Lung (tissue), 12 donors: ENCODE measurements around the gene SLC66A2. TPM values are rescaled to one million over a fixed set of nuclear protein-coding genes. Genes with fewer than 3 reads are reported as not detected.

Experiments
- ATAC-seq: fragments of 200-7000 bp; cut with Tn5 transposase; one replicate; pipeline ENCODE4 v1.9.1; 2020; ENCODE audit warnings: moderate number of reproducible peaks; ENCODE audit not compliant: insufficient read depth, low FRiP score
- DNase-seq, 3 donors: peaks; one replicate each; pipeline ENCODE4 v3.0.0-alpha.2; 2013 to 2017
- H3K27ac ChIP-seq, 2 donors: one replicate each; pipeline ENCODE4 v1.5.1; 2013; ENCODE audit warnings: mild to moderate bottlenecking in 2 of 2, moderate library complexity in 2 of 2, control low read depth in 1 of 2, inconsistent platforms in 1 of 2, low read depth in 1 of 2, low read length in 1 of 2
- H3K27me3 ChIP-seq, 3 donors: one replicate each; pipeline ENCODE4 v1.5.1; 2013; ENCODE audit warnings: low read length in 2 of 3; ENCODE audit not compliant: control insufficient read depth in 3 of 3, insufficient read depth in 3 of 3
- H3K36me3 ChIP-seq, 4 donors: one replicate each; pipeline ENCODE4 v1.5.1; 2013; ENCODE audit warnings: low read length in 4 of 4, mild to moderate bottlenecking in 1 of 4, moderate library complexity in 1 of 4; ENCODE audit not compliant: control insufficient read depth in 4 of 4, insufficient read depth in 4 of 4
- H3K4me1 ChIP-seq, 5 donors: one replicate each; pipeline ENCODE4 v1.5.1; 2013; ENCODE audit warnings: low read length in 5 of 5, mild to moderate bottlenecking in 2 of 5, moderate library complexity in 1 of 5; ENCODE audit not compliant: control insufficient read depth in 5 of 5, insufficient read depth in 5 of 5
- H3K4me3 ChIP-seq: one replicate; pipeline ENCODE4 v1.5.1; 2013; ENCODE audit warnings: mild to moderate bottlenecking, control low read depth, moderate library complexity
- H3K9ac ChIP-seq, 2 donors: one replicate each; pipeline ENCODE4 v1.5.1; 2013; ENCODE audit warnings: low read length in 2 of 2, control low read depth in 1 of 2; ENCODE audit not compliant: insufficient read depth in 1 of 2
- H3K9me3 ChIP-seq, 4 donors: one replicate each; pipeline ENCODE4 v1.5.1; 2013; ENCODE audit warnings: low read length in 3 of 4, mild to moderate bottlenecking in 1 of 4, moderate library complexity in 1 of 4; ENCODE audit not compliant: control insufficient read depth in 4 of 4, insufficient read depth in 3 of 4
- CTCF ChIP-seq: IDR thresholded peaks from 2 replicates; pipeline ENCODE4 v1.5.1; 2012; ENCODE audit warnings: mild to moderate bottlenecking; ENCODE audit errors: control extremely low read depth, extremely low read depth
- WGBS, 2 donors: extraction: QIAGEN DNeasy Blood & Tissue Kit; methylation state at CpG; one replicate each; pipeline ENCODE4 v1.1.7; 2013; 5-methylcytosine and 5-hydroxymethylcytosine counted together
- polyA plus RNA-seq, 2 donors: library from polyadenylated mRNA; stranded (reverse); fragments of 200-250 nt; gene quantifications; one replicate each; pipeline ENCODE4 v1.2.1, GENCODE V29; 2013
- total RNA-seq, 2 donors: library from RNA; depleted of rRNA in 1 of 2; stranded (reverse); fragments of >200 nt in 1 of 2; gene quantifications; one replicate each; pipeline ENCODE4 v1.2.1, GENCODE V29; 2014 to 2021
- donor health status: control.
- donor health status: control.
- donor health status: Bipolar disorder and iron deficiency.
- donor health status: healthy.
- donor health status: DM: yes; HTN: yes; CAD: no.

Gene SLC66A2
- total and polyA plus RNA-seq, 4 donors = 26.5 to 71.8 (median 62.3) TPM

GRCh38 chr18:79853303-79853992 is 98.0 kb downstream of the SLC66A2 start:
- H3K4me1 ChIP-seq = peaks cover 0 to 17% (median 4%) of the 10 kb centered on the region in 5 donors
- no peaks in the 10 kb centered on the region for H3K36me3 ChIP-seq
- H3K27ac ChIP-seq = no peak overlapping the region
- peaks cover 0 to 5% (median 0%) of the 10 kb centered on the region in 3 donors for H3K27me3 ChIP-seq
- DNase-seq (no peak), ATAC-seq (no peak)
- no peak overlapping the region for H3K9ac ChIP-seq
- peaks cover 0 to 3% (median 0%) of the 10 kb centered on the region in 4 donors for H3K9me3 ChIP-seq
- no peak overlapping the region for H3K4me3 ChIP-seq
- no peak for TF ChIP-seq CTCF
- 73 to 79% methylated on average over 25 to 26 of the region's 26 CpGs for WGBS, 2 donors

- H3K4me3 ChIP-seq = no peak overlapping the region
Observed at GRCh38 chr18:79852561-79853302, 98.7 kb downstream of the SLC66A2 start.

More at GRCh38 chr18:79852561-79853302, 98.7 kb downstream of the SLC66A2 start:
- no peak for DNase-seq
- no peaks in the 10 kb centered on the region for H3K36me3 ChIP-seq
- WGBS, 2 donors = 90 to 94% methylated on average over 33 of the region's 33 CpGs
- H3K9ac ChIP-seq = no peak overlapping the region
- H3K27me3 ChIP-seq = peaks cover 0 to 5% (median 0%) of the 10 kb centered on the region in 3 donors
- peaks cover 0 to 16% (median 4%) of the 10 kb centered on the region in 5 donors for H3K4me1 ChIP-seq
- no peak overlapping the region for H3K27ac ChIP-seq
- no peak for TF ChIP-seq CTCF
- no peak for ATAC-seq
- peaks cover 0 to 3% (median 0%) of the 10 kb centered on the region in 4 donors for H3K9me3 ChIP-seq

Other genes with a start within 250 kb of the SLC66A2 start
- gene KCNG2, start 153.7 kb downstream of the SLC66A2 start, total RNA-seq = 1 to 10 TPM in 1 of 2 donors, under 1 TPM in 1; 0.80 to 1.7 TPM
- 1 to 10 TPM in 1 of 2 donors, under 1 TPM in 1; 0.16 to 1.8 TPM for gene KCNG2, start 153.7 kb downstream of the SLC66A2 start, polyA plus RNA-seq
- 10 to 100 TPM; 30.6 to 37.9 TPM for gene HSBP1L1, start 13.0 kb upstream of the SLC66A2 start, total RNA-seq
- gene HSBP1L1, start 13.0 kb upstream of the SLC66A2 start, polyA plus RNA-seq = 10 to 100 TPM; 23.2 to 80.9 TPM
- 100 to 1,000 TPM in 1 of 2 donors, 10 to 100 TPM in 1; 29.9 to 101 TPM for gene TXNL4A, start 36.9 kb upstream of the SLC66A2 start, total RNA-seq
- gene TXNL4A, start 36.9 kb upstream of the SLC66A2 start, polyA plus RNA-seq = 10 to 100 TPM; 84.1 to 86.2 TPM
- 10 to 100 TPM; 27.2 to 32.1 TPM for gene RBFA, start 82.8 kb upstream of the SLC66A2 start, total RNA-seq
- 10 to 100 TPM; 16.1 to 19.5 TPM for gene RBFA, start 82.8 kb upstream of the SLC66A2 start, polyA plus RNA-seq
- gene ADNP2, start 157.6 kb upstream of the SLC66A2 start, total RNA-seq = 10 to 100 TPM; 15.3 to 16.3 TPM
- gene ADNP2, start 157.6 kb upstream of the SLC66A2 start, polyA plus RNA-seq = 1 to 10 TPM; 4.9 to 8.8 TPM